DND-41 (cell line): ENCODE data around the gene RASGRP4.
A peak's percentile ranks its signal among the peaks of the same experiment; 100 is the strongest.

Experiments
- ATAC-seq: fragments of 200-7000 bp; cut with Tn5 transposase; 3 replicates; pipeline ENCODE4 v1.9.1; 2021; ENCODE audit warnings: low read depth; ENCODE audit not compliant: insufficient read depth
- DNase-seq: peaks from one replicate; pipeline ENCODE4 v3.0.0-alpha.2; 2020
- H2AFZ ChIP-seq: 2 replicates; pipeline ENCODE4 v1.6.0; 2012; ENCODE audit warnings: low read depth, low read length
- H3K27ac ChIP-seq: 2 replicates; pipeline ENCODE4 v1.5.1; 2012; ENCODE audit warnings: low read length, inconsistent platforms
- H3K27me3 ChIP-seq: fragments of 200-600 bp; sonication (generic); 2 replicates; pipeline ENCODE4 v1.6.0; 2012; ENCODE audit warnings: low read length, mild to moderate bottlenecking, inconsistent platforms; ENCODE audit not compliant: insufficient read depth, poor library complexity
- H3K36me3 ChIP-seq: 2 replicates; pipeline ENCODE4 v1.5.1; 2012; ENCODE audit warnings: low read length, inconsistent platforms; ENCODE audit not compliant: insufficient read depth
- H3K4me1 ChIP-seq: 2 replicates; pipeline ENCODE4 v1.5.1; 2012; ENCODE audit warnings: mild to moderate bottlenecking, low read length; ENCODE audit not compliant: insufficient read depth
- H3K4me2 ChIP-seq: 2 replicates; pipeline ENCODE4 v1.6.0; 2012; ENCODE audit warnings: mild to moderate bottlenecking, moderate library complexity, low read length, inconsistent platforms; ENCODE audit not compliant: insufficient read depth
- H3K4me3 ChIP-seq, 2 experiments: fragments of 200-600 bp in 1 of 2; shearing (Covaris generic) in 1 of 2; 2 replicates each; pipeline ENCODE4 v1.5.1; 2012 to 2016; ENCODE audit warnings: inconsistent platforms in 2 of 2, low read length in 2 of 2, mild to moderate bottlenecking in 2 of 2, low read depth in 1 of 2, moderate library complexity in 1 of 2
- H3K79me2 ChIP-seq: 2 replicates; pipeline ENCODE4 v1.6.0; 2012; ENCODE audit warnings: low read length, inconsistent platforms; ENCODE audit not compliant: insufficient read depth
- H3K9ac ChIP-seq: 2 replicates; pipeline ENCODE4 v1.6.0; 2012; ENCODE audit warnings: low read depth, mild to moderate bottlenecking, inconsistent platforms, low read length, moderate library complexity
- H3K9me3 ChIP-seq: 2 replicates; pipeline ENCODE4 v1.5.1; 2012; ENCODE audit warnings: low read length, moderate library complexity, mild to moderate bottlenecking, inconsistent platforms; ENCODE audit not compliant: insufficient read depth, severe bottlenecking
- H4K20me1 ChIP-seq: 2 replicates; pipeline ENCODE4 v1.6.0; 2012; ENCODE audit warnings: low read length; ENCODE audit not compliant: insufficient read depth
- CTCF ChIP-seq: IDR thresholded peaks from 2 replicates; pipeline ENCODE4 v1.5.1; 2012; ENCODE audit warnings: borderline replicate concordance, low read length, moderate library complexity, mild to moderate bottlenecking; ENCODE audit not compliant: poor library complexity, severe bottlenecking; ENCODE audit errors: extremely low read depth
- EZH2 ChIP-seq: IDR thresholded peaks from 3 replicates; pipeline ENCODE4 v1.6.1; 2012; ENCODE audit warnings: borderline replicate concordance, low read depth, mild to moderate bottlenecking, moderate library complexity, low read length, inconsistent platforms; ENCODE audit not compliant: severe bottlenecking

Gene RASGRP4

GRCh38 chr19:38452430-38453366, 26.7 kb upstream of the RASGRP4 start:
- no peaks in the 10 kb centered on the region for H3K36me3 ChIP-seq
- H3K4me1 ChIP-seq = no peaks in the 10 kb centered on the region
- H3K27me3 ChIP-seq = no peaks in the 10 kb centered on the region
- H4K20me1 ChIP-seq = 0 out of 2 replicates have a peak, but pooled peaks cover 5% of the 10 kb centered on the region
- no peak overlapping the region for H3K27ac ChIP-seq
- DNase-seq (peak; percentile 22), ATAC-seq (no peak)
- no peak overlapping the region for H3K4me2 ChIP-seq
- no peaks in the 10 kb centered on the region for H3K79me2 ChIP-seq
- no peak overlapping the region for H2AFZ ChIP-seq
- H3K9me3 ChIP-seq = no peaks in the 10 kb centered on the region
- no peak overlapping the region for H3K9ac ChIP-seq
- TF ChIP-seq CTCF (no peak), EZH2 (no peak)
- no peak overlapping the region for H3K4me3 ChIP-seq

- Histone ChIP-seq H3K79me2 (no peaks in the 10 kb centered on the region), H3K9me3 (no peaks in the 10 kb centered on the region), H2AFZ (no peak overlapping the region), H3K4me1 (no peaks in the 10 kb centered on the region), H3K4me3 (no peak overlapping the region), H3K36me3 (no peaks in the 10 kb centered on the region), H4K20me1 (0 out of 2 replicates have a peak, but pooled peaks cover 5% of the 10 kb centered on the region), H3K27me3 (no peaks in the 10 kb centered on the region), H3K4me2 (no peak overlapping the region), H3K9ac (no peak overlapping the region), H3K27ac (no peak overlapping the region)
- no peak for TF ChIP-seq CTCF
- no peak for DNase-seq
- no peak for ATAC-seq
Observed at GRCh38 chr19:38451629-38452028, 25.6 kb upstream of the RASGRP4 start.

- H4K20me1 ChIP-seq = 0 out of 2 replicates have a peak, but pooled peaks cover 5% of the 10 kb centered on the region
- no peaks in the 10 kb centered on the region for H3K9me3 ChIP-seq
- no peaks in the 10 kb centered on the region for H3K36me3 ChIP-seq
- ATAC-seq (no peak), DNase-seq (no peak)
- no peaks in the 10 kb centered on the region for H3K4me1 ChIP-seq
- no peak overlapping the region for H2AFZ ChIP-seq
- H3K27me3 ChIP-seq = no peaks in the 10 kb centered on the region
- no peaks in the 10 kb centered on the region for H3K79me2 ChIP-seq
- no peak overlapping the region for H3K4me2 ChIP-seq
- TF ChIP-seq EZH2 = no peak
- TF ChIP-seq CTCF = no peak
- no peak overlapping the region for H3K27ac ChIP-seq
- H3K4me3 ChIP-seq = no peak overlapping the region
- no peak overlapping the region for H3K9ac ChIP-seq
Observed at GRCh38 chr19:38451036-38451435, 25.0 kb upstream of the RASGRP4 start.
